ENCODE results near the gene ANTKMT.

The ANTKMT gene

DNA sequence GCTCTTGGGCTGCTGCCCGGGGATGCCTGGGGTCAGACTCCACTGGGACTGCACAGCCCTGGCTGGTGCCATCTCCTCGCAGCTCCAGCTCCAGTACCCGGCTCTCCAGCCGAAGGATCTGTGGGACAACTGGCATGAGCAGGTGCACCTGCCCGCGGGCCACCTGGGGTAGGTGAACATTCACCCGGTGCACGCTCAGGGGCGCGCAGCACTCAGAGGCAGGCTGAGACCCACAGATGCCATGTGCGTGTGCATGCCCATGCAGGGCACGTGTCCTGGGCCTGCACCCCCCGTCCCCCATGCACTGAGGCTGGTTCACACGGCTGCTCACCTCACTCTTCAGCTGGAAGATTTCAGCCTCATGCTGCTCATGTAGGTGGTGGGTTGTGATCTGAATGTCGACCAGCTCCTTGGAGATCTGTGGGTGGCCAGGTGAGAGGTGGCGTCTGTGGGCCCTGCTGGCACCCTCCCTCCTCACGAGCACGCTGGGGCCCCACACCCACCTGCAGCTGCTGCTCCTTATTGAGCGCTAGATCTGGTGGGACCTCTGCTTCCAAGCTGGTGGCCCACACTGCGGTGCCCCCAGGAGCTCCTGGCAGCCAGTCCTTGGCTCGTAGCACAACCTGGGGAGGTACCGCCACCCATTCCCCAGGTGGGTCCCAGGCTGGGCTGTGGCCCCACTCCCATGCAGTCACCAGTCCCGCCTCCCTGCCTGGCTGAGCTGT, 4.7 kb downstream of the ANTKMT start:
- Mint-ChIP-seq H3K4me3 (no peak overlapping the region), H3K27me3 (no peaks in the 10 kb centered on the region), H3K9me3 (no peaks in the 10 kb centered on the region), H3K36me3 (no peaks in the 10 kb centered on the region), H3K27ac (no peak overlapping the region), H3K4me1 (no peaks in the 10 kb centered on the region)

DNA sequence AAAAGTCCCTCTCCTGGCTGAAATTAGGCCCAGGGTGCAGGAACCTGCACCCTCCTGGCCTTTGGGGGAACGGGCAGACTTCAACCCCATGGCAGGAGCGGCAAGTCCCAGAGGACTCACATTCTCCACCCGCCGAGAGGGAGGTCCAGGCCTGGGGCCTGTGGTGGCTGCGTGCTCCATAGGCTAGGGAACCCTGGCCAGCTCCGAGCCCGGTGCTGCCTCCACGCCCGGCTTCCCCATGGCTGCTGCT, 5.2 kb downstream of the ANTKMT start:
- Mint-ChIP-seq H3K36me3 (no peaks in the 10 kb centered on the region), H3K9me3 (no peaks in the 10 kb centered on the region), H3K27ac (no peak overlapping the region), H3K4me3 (no peak overlapping the region), H3K27me3 (no peaks in the 10 kb centered on the region), H3K4me1 (no peaks in the 10 kb centered on the region)

DNA sequence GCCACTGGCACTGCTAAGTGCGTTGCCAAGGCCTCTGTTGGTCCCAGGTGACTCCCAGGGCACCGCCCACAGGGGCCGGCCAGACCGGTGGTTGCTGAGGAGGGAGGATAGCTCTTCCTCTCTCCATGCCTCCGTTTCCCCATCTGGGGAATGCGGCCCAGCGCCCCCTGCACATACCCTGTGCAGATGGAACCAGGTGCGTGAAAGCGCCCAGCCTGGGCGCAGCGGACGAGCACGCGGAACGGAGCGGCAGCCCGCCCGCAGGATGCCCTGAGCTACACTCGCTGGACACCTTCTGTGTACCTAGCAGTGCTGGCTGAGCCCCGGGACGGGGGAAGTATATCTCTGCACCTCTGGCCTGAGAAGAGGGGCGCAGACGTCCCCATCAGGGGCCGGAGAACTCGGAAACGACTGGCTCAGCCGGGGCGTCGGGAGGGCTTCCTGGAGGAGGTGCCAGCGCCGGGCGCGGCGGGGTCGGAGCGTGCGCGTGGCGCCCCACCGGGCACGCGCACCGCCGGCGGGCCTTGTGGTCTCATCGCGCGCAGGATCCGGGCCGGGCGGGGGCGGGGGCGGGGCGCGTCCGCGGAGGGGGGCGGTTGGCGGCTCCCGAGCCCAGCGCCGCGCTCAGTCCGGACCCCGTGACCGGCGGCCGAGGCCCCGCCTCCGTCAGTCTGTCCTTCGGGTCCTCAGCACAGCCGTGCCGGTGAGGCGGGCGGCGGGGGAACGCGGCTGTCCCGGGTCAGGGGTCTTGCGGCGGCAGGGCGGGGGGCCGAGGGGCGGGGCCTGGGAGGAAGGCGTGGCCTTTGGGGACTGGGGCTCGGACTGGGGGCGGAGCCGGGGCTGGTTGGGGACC, 5.7 kb downstream of the ANTKMT start, which contains the start of the genes CCDC78 and HAGHL:
Gene CCDC78, minus strand, starts transcription at position 6 of the 853 bp plus-strand sequence. CDS start 76 bp downstream, outside the sequence.
Gene HAGHL, plus strand, starts transcription at position 669 of the 853 bp plus-strand sequence. CDS start 404 bp downstream, outside the sequence.
- Mint-ChIP-seq H3K4me1 (no peaks in the 10 kb centered on the region), H3K4me3 (peak within 1 kb of the TSS; percentile 67), H3K9me3 (no peaks in the 10 kb centered on the region), H3K36me3 (no peaks in the 10 kb centered on the region), H3K27me3 (no peaks in the 10 kb centered on the region), H3K27ac (peak within 1 kb of the TSS; percentile 55)

DNA sequence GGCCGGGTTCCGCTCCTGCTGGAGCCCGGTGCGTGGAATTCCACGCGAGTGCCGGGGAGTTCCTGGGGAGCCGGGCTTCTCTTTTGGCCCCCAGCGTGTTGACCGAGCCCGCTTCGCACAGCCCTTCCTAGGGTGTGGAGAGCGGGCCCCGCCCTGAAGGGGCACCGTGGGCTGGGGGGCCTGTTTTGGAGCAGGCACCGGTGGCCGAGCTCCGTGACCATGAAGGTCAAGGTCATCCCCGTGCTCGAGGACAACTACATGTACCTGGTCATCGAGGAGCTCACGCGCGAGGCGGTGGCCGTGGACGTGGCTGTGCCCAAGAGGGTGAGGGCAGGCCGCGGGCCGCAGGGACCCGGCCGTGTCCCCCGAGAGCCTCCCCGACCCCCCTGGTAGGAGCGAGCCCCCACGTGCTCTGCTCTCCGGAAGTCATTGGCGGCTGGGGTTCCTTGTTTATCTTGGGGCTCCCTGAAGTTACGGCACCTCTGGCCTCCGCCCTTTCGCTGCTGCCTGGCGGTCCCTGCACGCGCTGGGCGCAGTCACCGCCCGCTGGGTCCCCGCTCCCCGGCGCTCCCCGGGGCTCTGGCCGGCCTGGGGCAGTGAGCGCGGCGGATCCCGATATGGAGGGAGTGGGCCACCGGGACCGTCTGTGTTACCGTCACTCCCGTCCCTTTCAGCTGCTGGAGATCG, 6.5 kb downstream of the ANTKMT start:
- peak overlapping the region; percentile 42 for H3K4me3 Mint-ChIP-seq
- H3K4me1 Mint-ChIP-seq, result no peaks in the 10 kb centered on the region
- H3K36me3 Mint-ChIP-seq, result no peaks in the 10 kb centered on the region
- H3K9me3 Mint-ChIP-seq, result no peaks in the 10 kb centered on the region
- no peak overlapping the region for H3K27ac Mint-ChIP-seq
- H3K27me3 Mint-ChIP-seq, result no peaks in the 10 kb centered on the region

DNA sequence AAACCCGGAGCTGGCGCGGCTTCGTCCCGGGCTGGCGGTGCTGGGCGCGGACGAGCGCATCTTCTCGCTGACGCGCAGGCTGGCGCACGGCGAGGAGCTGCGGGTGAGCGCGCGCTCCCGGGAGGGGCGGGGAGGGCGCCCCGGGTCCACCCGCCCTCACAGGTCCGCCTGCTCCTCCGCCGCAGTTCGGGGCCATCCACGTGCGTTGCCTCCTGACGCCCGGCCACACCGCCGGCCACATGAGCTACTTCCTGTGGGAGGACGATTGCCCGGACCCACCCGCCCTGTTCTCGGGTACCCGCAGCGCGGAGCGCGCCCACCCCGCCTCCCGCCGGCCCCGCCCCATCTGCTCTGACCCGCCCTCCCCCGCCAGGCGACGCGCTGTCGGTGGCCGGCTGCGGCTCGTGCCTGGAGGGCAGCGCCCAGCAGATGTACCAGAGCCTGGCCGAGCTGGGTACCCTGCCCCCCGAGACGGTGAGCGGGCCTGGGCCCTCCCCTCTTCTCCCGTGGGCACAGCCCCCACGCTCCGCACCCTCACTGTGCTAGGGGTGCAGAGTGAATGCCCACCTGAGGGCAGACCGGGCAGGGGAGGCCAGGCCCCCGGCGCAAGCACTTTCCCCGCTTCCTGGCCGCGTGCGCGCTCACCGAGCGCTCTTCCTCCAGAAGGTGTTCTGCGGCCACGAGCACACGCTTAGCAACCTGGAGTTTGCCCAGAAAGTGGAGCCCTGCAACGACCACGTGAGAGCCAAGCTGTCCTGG, 7.4 kb downstream of the ANTKMT start:
- no peaks in the 10 kb centered on the region for H3K27me3 Mint-ChIP-seq
- no peak overlapping the region for H3K27ac Mint-ChIP-seq
- H3K36me3 Mint-ChIP-seq, result no peaks in the 10 kb centered on the region
- H3K4me3 Mint-ChIP-seq, result no peak overlapping the region
- no peaks in the 10 kb centered on the region for H3K4me1 Mint-ChIP-seq
- H3K9me3 Mint-ChIP-seq, result no peaks in the 10 kb centered on the region

- no peaks in the 10 kb centered on the region for H3K4me1 Mint-ChIP-seq
- H3K9me3 Mint-ChIP-seq, result no peaks in the 10 kb centered on the region
- no peak overlapping the region for H3K27ac Mint-ChIP-seq
- H3K36me3 Mint-ChIP-seq, result no peaks in the 10 kb centered on the region
- H3K4me3 Mint-ChIP-seq, result no peak overlapping the region
- H3K27me3 Mint-ChIP-seq, result no peaks in the 10 kb centered on the region
Observed at GRCh38 chr16:728890-729744, 8.2 kb downstream of the ANTKMT start.

DNA sequence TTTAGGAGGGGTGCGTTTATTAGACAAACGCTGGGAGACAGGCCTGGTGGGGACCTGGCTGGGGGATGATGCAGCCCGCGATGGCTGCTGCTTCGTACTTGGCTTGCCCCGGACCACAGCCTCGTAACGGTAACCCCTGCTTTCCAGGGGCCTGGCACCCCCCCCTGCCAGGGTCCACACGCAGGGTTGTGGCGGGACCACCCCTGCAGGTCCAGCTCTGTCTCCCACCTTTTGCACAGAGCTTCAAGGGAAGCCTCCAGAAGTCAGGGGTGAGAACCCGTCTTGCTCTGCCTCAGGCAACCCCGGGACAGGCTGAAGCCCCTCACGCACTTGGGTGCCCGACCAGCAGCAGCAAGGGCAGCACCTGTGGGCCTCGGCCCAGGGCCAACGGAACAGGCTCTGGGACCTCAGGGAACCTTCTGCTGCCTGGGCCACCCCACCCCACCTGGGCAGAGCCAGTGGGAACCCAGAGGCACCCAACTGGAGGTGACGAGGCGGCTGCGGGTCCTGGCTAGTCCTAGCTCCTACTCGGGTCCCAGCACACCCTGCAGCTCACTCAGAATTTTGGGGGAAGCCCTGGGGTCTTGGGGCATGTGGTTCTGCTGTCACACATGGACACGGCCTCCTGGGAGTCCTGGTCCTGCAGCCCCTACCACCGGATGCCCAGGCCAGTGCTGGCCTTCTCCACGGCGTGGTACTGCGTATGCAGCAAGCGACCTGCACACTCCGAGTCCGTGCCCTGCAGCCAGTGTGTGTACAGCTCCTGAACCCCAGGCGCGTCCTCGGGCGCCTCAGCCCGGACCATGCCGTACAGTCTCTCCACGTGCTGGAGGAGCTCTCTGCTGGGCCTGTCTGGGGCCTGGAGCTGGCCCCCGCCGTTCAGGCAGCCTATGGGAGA, 9.1 kb downstream of the ANTKMT start:
- Mint-ChIP-seq H3K27me3 (no peaks in the 10 kb centered on the region), H3K36me3 (no peaks in the 10 kb centered on the region), H3K4me1 (no peaks in the 10 kb centered on the region), H3K27ac (no peak overlapping the region), H3K9me3 (no peaks in the 10 kb centered on the region), H3K4me3 (peak overlapping the region; percentile 23)

GRCh38 chr16:730666-731509, 9.9 kb downstream of the ANTKMT start:
- no peak overlapping the region for H3K27ac Mint-ChIP-seq
- H3K9me3 Mint-ChIP-seq, result no peaks in the 10 kb centered on the region
- peaks cover 3% of the 10 kb centered on the region for H3K36me3 Mint-ChIP-seq
- no peaks in the 10 kb centered on the region for H3K4me1 Mint-ChIP-seq
- H3K4me3 Mint-ChIP-seq, result no peak overlapping the region
- no peaks in the 10 kb centered on the region for H3K27me3 Mint-ChIP-seq

- Mint-ChIP-seq H3K36me3 (peaks cover 3% of the 10 kb centered on the region), H3K4me3 (no peak overlapping the region), H3K27ac (no peak overlapping the region), H3K4me1 (no peaks in the 10 kb centered on the region), H3K9me3 (no peaks in the 10 kb centered on the region), H3K27me3 (no peaks in the 10 kb centered on the region)
Observed at GRCh38 chr16:732332-732731, 11.4 kb downstream of the ANTKMT start.

DNA sequence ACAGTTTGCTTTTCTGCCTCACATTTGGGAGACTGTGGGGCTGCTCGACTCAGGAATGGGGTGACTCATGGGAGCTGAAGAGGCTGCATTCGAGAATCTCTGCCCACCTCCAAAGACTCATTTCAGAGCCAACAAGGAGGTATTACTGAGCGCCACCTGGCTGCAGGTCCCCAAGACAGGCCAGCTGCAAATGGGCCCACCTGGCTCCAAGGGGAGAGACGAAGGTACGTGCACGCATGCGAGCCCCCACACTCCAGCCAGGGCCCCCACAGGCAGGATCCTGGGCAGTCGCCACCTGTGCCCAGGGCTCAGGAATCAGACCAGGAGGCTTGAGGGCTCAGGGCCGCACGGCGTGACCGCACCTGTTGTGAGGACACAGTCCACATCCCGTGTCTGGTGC, 12.0 kb downstream of the ANTKMT start:
- Mint-ChIP-seq H3K27me3 (no peaks in the 10 kb centered on the region), H3K4me3 (no peak overlapping the region), H3K4me1 (no peaks in the 10 kb centered on the region), H3K36me3 (peaks cover 5% of the 10 kb centered on the region), H3K27ac (no peak overlapping the region), H3K9me3 (no peaks in the 10 kb centered on the region)

DNA sequence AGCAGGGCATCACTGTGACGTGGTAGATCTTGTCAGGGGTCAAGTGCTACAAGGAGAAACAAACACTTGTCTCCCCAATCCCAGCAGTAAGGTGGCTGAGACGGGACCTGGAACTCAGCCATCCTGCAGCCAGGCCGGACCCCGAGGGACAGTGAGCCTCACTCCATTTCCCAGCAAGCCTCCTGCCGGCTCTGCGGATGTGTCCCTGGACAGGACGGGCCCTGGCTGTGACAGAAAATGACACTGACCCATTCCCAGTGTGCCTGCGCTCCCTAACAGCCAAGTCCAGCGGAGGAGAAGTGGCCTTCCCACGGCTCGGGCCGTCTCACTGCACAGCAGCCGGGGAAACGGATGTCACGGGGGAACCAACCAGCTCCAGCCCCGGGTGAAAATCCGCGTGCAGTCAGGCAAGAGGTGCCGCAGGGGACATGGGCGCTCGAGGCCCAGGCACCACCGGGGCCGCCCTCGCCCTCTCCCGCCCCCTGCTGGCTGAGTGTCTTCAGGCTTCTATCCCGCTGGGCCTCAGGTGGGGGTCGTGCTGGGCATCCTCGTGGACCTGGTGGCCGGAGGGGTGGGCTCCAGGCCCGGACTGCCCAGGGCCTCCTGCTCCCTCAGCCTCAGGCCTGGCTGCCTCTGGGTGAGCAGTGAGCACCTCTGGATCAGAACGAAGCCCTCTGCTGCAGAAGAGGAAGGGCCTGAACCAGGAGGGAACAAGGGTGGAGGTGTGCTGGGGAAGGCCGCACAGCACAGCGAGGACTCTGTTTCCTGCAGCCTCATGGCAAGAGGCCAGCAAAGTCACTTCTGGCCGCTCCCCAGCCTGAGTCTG, 12.6 kb downstream of the ANTKMT start:
- no peaks in the 10 kb centered on the region for H3K27me3 Mint-ChIP-seq
- H3K9me3 Mint-ChIP-seq, result no peaks in the 10 kb centered on the region
- H3K27ac Mint-ChIP-seq, result no peak overlapping the region
- peaks cover 7% of the 10 kb centered on the region for H3K36me3 Mint-ChIP-seq
- H3K4me3 Mint-ChIP-seq, result no peak overlapping the region
- no peaks in the 10 kb centered on the region for H3K4me1 Mint-ChIP-seq

GRCh38 chr16:734208-734980, 13.4 kb downstream of the ANTKMT start:
- H3K9me3 Mint-ChIP-seq, result no peaks in the 10 kb centered on the region
- H3K27me3 Mint-ChIP-seq, result no peaks in the 10 kb centered on the region
- no peak overlapping the region for H3K27ac Mint-ChIP-seq
- H3K4me3 Mint-ChIP-seq, result no peak overlapping the region
- H3K4me1 Mint-ChIP-seq, result peaks cover 5% of the 10 kb centered on the region
- peaks cover 7% of the 10 kb centered on the region for H3K36me3 Mint-ChIP-seq
